Activated T-cell treated with anti-CD3 and anti-CD28 coated beads, Interleukin-2, amount 50 U/mL, for 72 hours (primary cell): ENCODE data around the gene RABGAP1L. TPM values are rescaled to one million over a fixed set of nuclear protein-coding genes. Genes with fewer than 3 reads are reported as not detected.
"Not testable (repeated sequence)": the region's sequence is repeated elsewhere in the genome, so short reads cannot be mapped to it uniquely, and the experiment has no call there.

Source experiments
- ATAC-seq, 2 donors: fragments of 150-1000 bp; cut with Tn5 transposase; replicated peaks in 1 of 2; 2 replicates each; pipeline ENCODE4 v1.10.0; 2021; ENCODE audit warnings: moderate library complexity in 2 of 2, mild to moderate bottlenecking in 1 of 2
- DNase-seq, 2 donors: peaks; one replicate each; pipeline ENCODE4 v3.0.0; 2021 to 2022; ENCODE audit warnings: mixed read lengths in 1 of 2
- H3K27ac Mint-ChIP-seq: one replicate; pipeline ENCODE4 v1.8.0; 2022; ENCODE audit warnings: mild to moderate bottlenecking, moderate library complexity, mixed read lengths
- H3K27me3 Mint-ChIP-seq: one replicate; pipeline ENCODE4 v1.8.0; 2022; ENCODE audit warnings: low read depth, mixed read lengths
- H3K36me3 Mint-ChIP-seq, 2 donors: one replicate each; pipeline ENCODE4 v1.8.0; 2022; ENCODE audit warnings: mixed read lengths in 2 of 2, mild to moderate bottlenecking in 1 of 2; ENCODE audit not compliant: insufficient read depth in 2 of 2
- H3K4me1 Mint-ChIP-seq: one replicate; pipeline ENCODE4 v1.8.0; 2022; ENCODE audit warnings: low read depth, mixed read lengths
- H3K4me3 Mint-ChIP-seq, 2 donors: one replicate each; pipeline ENCODE4 v1.8.0; 2022; ENCODE audit warnings: mild to moderate bottlenecking in 2 of 2, mixed read lengths in 2 of 2, moderate library complexity in 2 of 2
- H3K9me3 Mint-ChIP-seq, 2 donors: one replicate each; pipeline ENCODE4 v1.8.0; 2022; ENCODE audit warnings: mixed read lengths in 2 of 2
- total RNA-seq, 2 donors: library from RNA; stranded (reverse); gene quantifications; one replicate each; pipeline ENCODE4 v1.2.3, GENCODE V29; 2022

Gene RABGAP1L
- total RNA-seq, 2 donors from 2014 or later: 36.7 to 42.0 TPM

GRCh38 chr1:174217248-174217647 lies 57.9 kb downstream of the RABGAP1L start:
- H3K4me1 Mint-ChIP-seq: peaks cover 6% of the 10 kb centered on the region
- ATAC-seq (no peak), DNase-seq (no peak)
- peaks cover 0 to 4% of the 10 kb centered on the region in 2 donors for H3K9me3 Mint-ChIP-seq
- H3K27me3 Mint-ChIP-seq: no peaks in the 10 kb centered on the region
- no peak overlapping the region for H3K4me3 Mint-ChIP-seq
- peaks cover 4 to 7% of the 10 kb centered on the region in 2 donors for H3K36me3 Mint-ChIP-seq
- H3K27ac Mint-ChIP-seq: no peak overlapping the region

DNA sequence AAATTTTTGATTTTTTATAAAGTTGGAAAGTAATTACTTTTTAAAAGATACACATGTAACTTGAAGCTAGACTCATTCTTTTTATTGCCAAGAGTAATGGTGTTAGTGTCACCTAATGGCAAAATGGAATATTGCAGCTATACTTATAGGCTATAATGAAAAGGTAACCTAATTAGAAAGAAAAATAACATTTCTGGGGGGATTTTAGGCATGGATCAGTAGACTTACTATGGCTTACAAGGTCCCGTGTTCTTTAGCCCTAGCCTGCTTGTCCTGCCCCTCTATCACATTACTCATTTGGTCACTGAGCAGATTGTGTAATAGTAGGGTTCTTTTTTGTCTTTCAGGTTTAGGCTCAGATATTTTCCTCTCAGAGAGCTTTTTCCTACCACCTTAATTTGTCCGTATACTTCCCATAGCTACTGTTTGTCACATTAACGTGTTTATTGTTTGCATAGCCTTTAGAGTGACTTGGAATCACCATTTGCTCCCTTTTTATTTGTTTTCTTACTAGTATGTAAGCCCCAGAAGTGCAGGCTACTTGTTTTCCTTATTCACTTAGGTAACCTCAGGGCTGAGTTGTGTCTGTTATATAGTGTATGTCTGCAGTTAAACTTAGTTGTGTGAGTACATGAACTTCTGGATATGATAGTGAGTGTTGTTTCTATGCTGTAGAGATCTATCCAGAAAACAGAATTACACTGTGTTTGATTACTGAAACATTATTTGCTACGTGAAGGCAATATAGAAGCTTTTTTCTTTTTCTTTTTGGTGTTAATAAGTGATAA lies 58.7 kb downstream of the RABGAP1L start:
- Mint-ChIP-seq H3K36me3 (peaks cover 7 to 11% of the 10 kb centered on the region in 2 donors), H3K9me3 (peaks cover 2 to 6% of the 10 kb centered on the region in 2 donors), H3K27me3 (no peaks in the 10 kb centered on the region), H3K27ac (no peak overlapping the region), H3K4me1 (peaks cover 10% of the 10 kb centered on the region), H3K4me3 (no peak overlapping the region)
- no peak for DNase-seq
- peak; percentile 31 to 53 for ATAC-seq

DNA sequence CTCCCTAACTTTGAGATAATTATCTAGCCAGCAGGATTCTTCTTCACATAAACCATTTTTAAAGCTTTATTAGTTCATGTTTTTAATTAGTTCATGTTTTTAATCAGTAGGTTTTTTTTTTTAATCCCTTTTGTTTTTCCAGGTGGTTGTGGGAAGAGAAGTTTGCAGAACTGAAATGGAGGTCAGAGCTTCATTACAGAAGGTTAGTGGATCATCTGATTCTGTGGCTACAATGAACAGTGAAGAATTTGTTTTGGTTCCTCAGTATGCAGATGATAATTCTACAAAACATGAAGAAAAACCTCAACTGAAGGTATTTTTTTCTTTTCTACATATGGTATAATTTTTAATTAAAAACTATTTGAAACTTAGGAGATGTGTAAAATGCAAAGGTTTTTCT lies 59.7 kb downstream of the RABGAP1L start:
- H3K9me3 Mint-ChIP-seq: peaks cover 2 to 6% of the 10 kb centered on the region in 2 donors
- H3K27ac Mint-ChIP-seq: no peak overlapping the region
- peaks cover 10% of the 10 kb centered on the region for H3K4me1 Mint-ChIP-seq
- ATAC-seq (no peak), DNase-seq (no peak)
- peaks cover 7 to 11% of the 10 kb centered on the region in 2 donors for H3K36me3 Mint-ChIP-seq
- H3K4me3 Mint-ChIP-seq: no peak overlapping the region
- H3K27me3 Mint-ChIP-seq: no peaks in the 10 kb centered on the region

DNA sequence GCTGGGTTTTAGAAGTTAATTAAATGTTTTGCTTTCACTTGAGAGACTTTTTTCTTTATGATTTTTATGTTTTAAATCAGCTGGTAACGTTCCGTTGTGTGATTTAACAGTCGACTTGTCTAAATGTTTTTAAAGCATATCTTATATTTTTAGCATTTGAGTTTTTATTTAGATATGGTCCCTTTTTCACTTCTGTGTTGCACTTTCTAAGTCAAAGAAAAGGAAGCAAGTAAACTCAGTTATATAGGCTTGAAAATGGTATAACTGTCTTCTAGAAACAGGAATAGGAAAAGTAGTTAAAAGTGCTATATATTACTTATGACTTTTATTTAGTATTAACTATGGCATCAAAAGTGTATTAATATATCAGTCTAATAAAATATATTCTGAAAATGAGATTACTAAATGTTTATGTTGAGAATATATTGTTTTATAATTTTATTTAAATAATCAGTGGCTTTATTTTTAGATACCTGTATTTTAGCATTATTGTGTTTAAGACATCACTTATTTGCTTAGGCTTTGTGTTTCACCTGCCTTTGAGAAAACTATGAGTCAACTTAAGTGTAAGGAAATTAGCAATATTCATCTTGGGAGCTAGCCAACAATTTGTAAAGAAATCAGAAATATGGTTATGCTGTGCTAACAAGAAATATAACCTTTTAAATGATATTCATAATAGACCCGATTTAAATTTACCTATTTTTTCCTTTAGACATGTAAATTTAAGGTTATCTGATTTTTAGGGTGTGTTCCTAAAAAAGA lies 60.5 kb downstream of the RABGAP1L start:
- Mint-ChIP-seq H3K4me1 (peaks cover 10% of the 10 kb centered on the region), H3K27ac (no peak overlapping the region), H3K4me3 (no peak overlapping the region), H3K27me3 (no peaks in the 10 kb centered on the region), H3K9me3 (peaks cover 2 to 5% of the 10 kb centered on the region in 2 donors), H3K36me3 (peaks cover 7 to 13% of the 10 kb centered on the region in 2 donors)
- ATAC-seq (no peak), DNase-seq (no peak)

- Mint-ChIP-seq H3K27me3 (no peaks in the 10 kb centered on the region), H3K4me3 (no peak overlapping the region), H3K36me3 (peaks cover 7 to 17% of the 10 kb centered on the region in 2 donors), H3K27ac (peak overlapping the region; percentile 81), H3K9me3 (peaks cover 2 to 4% of the 10 kb centered on the region in 2 donors), H3K4me1 (peaks cover 18% of the 10 kb centered on the region)
- DNase-seq: no peak
- peak in 1 of 2 donors; percentile 8 for ATAC-seq
Observed at GRCh38 chr1:174221681-174222080, 62.4 kb downstream of the RABGAP1L start.

GRCh38 chr1:174222166-174222949 lies 63.0 kb downstream of the RABGAP1L start:
- Mint-ChIP-seq H3K27me3 (no peaks in the 10 kb centered on the region), H3K4me3 (no peak overlapping the region), H3K4me1 (peaks cover 18% of the 10 kb centered on the region), H3K27ac (peak overlapping the region; percentile 81), H3K36me3 (peaks cover 7 to 17% of the 10 kb centered on the region in 2 donors), H3K9me3 (peaks cover 2 to 4% of the 10 kb centered on the region in 2 donors)
- ATAC-seq: peak; percentile 79 to 95
- DNase-seq: no peak

DNA sequence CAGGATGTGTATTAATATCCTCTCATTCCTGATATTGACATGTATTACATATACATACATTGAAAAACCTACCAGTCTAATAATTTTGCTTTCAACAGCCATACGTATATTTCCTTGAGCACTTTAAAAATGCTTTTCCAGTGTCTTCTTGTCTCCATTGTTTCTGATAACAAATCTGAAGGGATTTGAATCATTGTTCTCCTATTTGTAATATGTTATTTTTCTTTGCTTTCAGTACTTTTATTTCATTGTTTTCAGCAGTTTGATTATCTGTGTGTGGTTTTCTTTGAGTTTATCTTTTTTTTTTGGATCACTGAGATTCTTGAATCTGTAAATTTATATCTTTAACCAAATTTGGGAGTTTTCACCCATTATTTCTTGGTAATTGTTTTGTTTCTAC lies 65.3 kb downstream of the RABGAP1L start:
- no peak for ATAC-seq

DNA sequence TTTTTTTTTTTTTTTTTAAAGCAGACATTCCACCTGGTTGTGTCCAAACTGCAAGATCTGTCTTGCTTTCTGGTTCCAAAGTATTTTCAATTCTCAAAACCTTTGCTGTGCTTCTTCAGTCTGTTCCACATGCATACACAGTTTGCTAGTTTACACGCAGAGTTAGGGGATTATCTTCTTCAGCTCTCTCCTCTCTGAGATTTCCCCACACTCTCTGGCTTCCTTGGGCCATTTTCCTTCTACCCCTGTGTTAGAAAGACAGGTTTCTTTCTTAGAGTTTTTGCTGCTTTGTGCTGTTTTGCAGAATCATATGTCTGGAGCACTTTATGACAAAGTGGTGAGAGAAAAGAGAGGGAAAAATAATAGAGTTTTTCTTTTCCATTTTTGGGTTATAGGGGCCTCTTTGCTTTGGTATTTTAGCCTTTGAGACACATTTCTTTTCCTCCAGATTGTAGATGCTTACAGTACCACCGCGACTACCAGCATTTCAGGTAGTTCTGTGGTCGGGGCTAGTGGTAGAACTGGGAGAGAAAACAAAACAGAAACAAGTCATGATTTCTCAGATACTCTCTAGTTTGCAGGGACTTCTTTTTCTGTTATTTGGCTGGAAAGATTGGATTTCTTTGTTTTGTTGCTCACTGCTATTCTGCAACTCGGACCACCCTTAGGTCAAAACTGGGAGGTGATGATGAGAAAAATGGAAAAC lies 66.3 kb downstream of the RABGAP1L start:
- no peak for ATAC-seq
- H3K9me3 Mint-ChIP-seq: peaks cover 3 to 4% of the 10 kb centered on the region in 2 donors
- H3K36me3 Mint-ChIP-seq: peaks cover 10 to 20% of the 10 kb centered on the region in 2 donors
- H3K27me3 Mint-ChIP-seq: no peaks in the 10 kb centered on the region
- no peak overlapping the region for H3K27ac Mint-ChIP-seq
- H3K4me3 Mint-ChIP-seq: no peak overlapping the region
- DNase-seq: no peak
- peaks cover 18% of the 10 kb centered on the region for H3K4me1 Mint-ChIP-seq

More for the DNA sequence above, 65.3 kb downstream of the RABGAP1L start:
- Mint-ChIP-seq H3K4me3 (no peak overlapping the region), H3K27me3 (no peaks in the 10 kb centered on the region), H3K4me1 (peaks cover 18% of the 10 kb centered on the region), H3K36me3 (peaks cover 7 to 20% of the 10 kb centered on the region in 2 donors), H3K27ac (no peak overlapping the region), H3K9me3 (peaks cover 3 to 4% of the 10 kb centered on the region in 2 donors)
- no peak for DNase-seq

- H3K36me3 Mint-ChIP-seq: peaks cover 15 to 17% of the 10 kb centered on the region in 2 donors
- H3K4me3 Mint-ChIP-seq: no peak overlapping the region
- DNase-seq: no peak
- no peak overlapping the region for H3K27ac Mint-ChIP-seq
- peaks cover 5 to 6% of the 10 kb centered on the region in 2 donors for H3K9me3 Mint-ChIP-seq
- ATAC-seq: no peak
- peaks cover 9% of the 10 kb centered on the region for H3K4me1 Mint-ChIP-seq
- H3K27me3 Mint-ChIP-seq: no peaks in the 10 kb centered on the region
Observed at GRCh38 chr1:174230399-174230798, 71.1 kb downstream of the RABGAP1L start.

- peaks cover 5 to 6% of the 10 kb centered on the region in 2 donors for H3K9me3 Mint-ChIP-seq
- H3K36me3 Mint-ChIP-seq: peaks cover 15% of the 10 kb centered on the region in 2 donors
- ATAC-seq: no peak
- H3K27ac Mint-ChIP-seq: peak overlapping the region; percentile 58
- no peaks in the 10 kb centered on the region for H3K27me3 Mint-ChIP-seq
- no peak for DNase-seq
- H3K4me3 Mint-ChIP-seq: no peak overlapping the region
- H3K4me1 Mint-ChIP-seq: no peaks in the 10 kb centered on the region
Observed at GRCh38 chr1:174232761-174233160, 73.4 kb downstream of the RABGAP1L start.

DNA sequence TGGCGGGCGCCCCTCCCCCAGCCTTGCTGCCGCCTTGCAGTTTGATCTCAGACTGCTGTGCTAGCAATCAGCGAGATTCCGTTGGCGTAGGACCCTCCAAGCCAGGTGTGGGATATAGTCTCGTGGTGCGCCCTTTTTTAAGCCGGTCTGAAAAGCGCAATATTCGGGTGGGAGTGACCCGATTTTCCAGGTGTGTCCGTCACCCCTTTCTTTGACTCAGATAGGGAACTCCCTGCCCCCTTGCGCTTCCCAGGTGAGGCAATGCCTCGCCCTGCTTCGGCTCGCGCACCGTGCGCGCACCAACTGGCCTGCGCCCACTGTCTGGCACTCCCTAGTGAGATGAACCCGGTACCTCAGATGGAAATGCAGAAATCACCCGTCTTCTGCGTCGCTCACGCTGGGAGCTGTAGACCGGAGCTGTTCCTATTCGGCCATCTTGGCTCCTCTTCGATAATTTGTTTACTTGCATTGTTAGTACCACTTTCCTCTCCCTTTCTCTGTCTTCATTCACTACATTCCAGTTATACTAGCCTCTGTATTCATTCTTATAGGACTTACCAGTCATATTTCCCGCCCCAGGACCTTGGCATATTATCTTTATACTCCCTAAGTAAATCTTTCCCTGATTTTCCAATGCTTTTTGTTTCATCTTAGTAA lies 79.7 kb downstream of the RABGAP1L start:
- not testable (repeated sequence) for H3K27ac Mint-ChIP-seq, DNase-seq, H3K4me3 Mint-ChIP-seq, H3K4me1 Mint-ChIP-seq, H3K27me3 Mint-ChIP-seq, H3K36me3 Mint-ChIP-seq, ATAC-seq, H3K9me3 Mint-ChIP-seq

DNA sequence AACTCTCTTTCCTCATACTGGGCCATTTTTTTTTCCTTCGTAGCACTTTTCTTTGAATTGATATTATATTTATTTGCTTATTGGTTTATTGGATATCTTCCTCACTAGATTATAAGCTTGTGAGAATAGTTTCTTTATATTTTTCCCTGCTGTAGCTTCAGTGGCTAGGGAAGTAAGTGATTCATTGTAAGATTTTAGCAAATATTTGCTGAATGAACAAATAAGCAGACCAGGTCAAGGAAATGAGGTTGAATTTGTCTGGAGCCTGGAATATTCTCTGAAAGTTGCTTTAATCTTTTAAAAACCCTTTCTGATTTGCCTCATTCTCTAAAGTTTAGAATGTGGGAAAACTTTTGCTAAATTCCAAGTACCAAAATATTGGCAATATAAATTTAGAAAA lies 80.2 kb downstream of the RABGAP1L start:
- H3K9me3 Mint-ChIP-seq: no peaks in the 10 kb centered on the region
- ATAC-seq (no peak), DNase-seq (no peak)
- no peaks in the 10 kb centered on the region for H3K27me3 Mint-ChIP-seq
- H3K27ac Mint-ChIP-seq: no peak overlapping the region
- H3K36me3 Mint-ChIP-seq: peaks cover 2 to 5% of the 10 kb centered on the region in 2 donors
- no peaks in the 10 kb centered on the region for H3K4me1 Mint-ChIP-seq
- no peak overlapping the region for H3K4me3 Mint-ChIP-seq
